Lung (tissue), 12 donors: ENCODE results near the gene NAPB. TPM values are rescaled to one million over a fixed set of nuclear protein-coding genes. Genes with fewer than 3 reads are reported as not detected.

ENCODE experiments used
- ATAC-seq: fragments of 200-7000 bp; cut with Tn5 transposase; one replicate; pipeline ENCODE4 v1.9.1; 2020; ENCODE audit warnings: moderate number of reproducible peaks; ENCODE audit not compliant: insufficient read depth, low FRiP score
- DNase-seq, 3 donors: peaks; one replicate each; pipeline ENCODE4 v3.0.0-alpha.2; 2013 to 2017
- H3K27ac ChIP-seq, 2 donors: one replicate each; pipeline ENCODE4 v1.5.1; 2013; ENCODE audit warnings: mild to moderate bottlenecking in 2 of 2, moderate library complexity in 2 of 2, control low read depth in 1 of 2, inconsistent platforms in 1 of 2, low read depth in 1 of 2, low read length in 1 of 2
- H3K27me3 ChIP-seq, 3 donors: one replicate each; pipeline ENCODE4 v1.5.1; 2013; ENCODE audit warnings: low read length in 2 of 3; ENCODE audit not compliant: control insufficient read depth in 3 of 3, insufficient read depth in 3 of 3
- H3K36me3 ChIP-seq, 4 donors: one replicate each; pipeline ENCODE4 v1.5.1; 2013; ENCODE audit warnings: low read length in 4 of 4, mild to moderate bottlenecking in 1 of 4, moderate library complexity in 1 of 4; ENCODE audit not compliant: control insufficient read depth in 4 of 4, insufficient read depth in 4 of 4
- H3K4me1 ChIP-seq, 5 donors: one replicate each; pipeline ENCODE4 v1.5.1; 2013; ENCODE audit warnings: low read length in 5 of 5, mild to moderate bottlenecking in 2 of 5, moderate library complexity in 1 of 5; ENCODE audit not compliant: control insufficient read depth in 5 of 5, insufficient read depth in 5 of 5
- H3K4me3 ChIP-seq: one replicate; pipeline ENCODE4 v1.5.1; 2013; ENCODE audit warnings: mild to moderate bottlenecking, control low read depth, moderate library complexity
- H3K9ac ChIP-seq, 2 donors: one replicate each; pipeline ENCODE4 v1.5.1; 2013; ENCODE audit warnings: low read length in 2 of 2, control low read depth in 1 of 2; ENCODE audit not compliant: insufficient read depth in 1 of 2
- H3K9me3 ChIP-seq, 4 donors: one replicate each; pipeline ENCODE4 v1.5.1; 2013; ENCODE audit warnings: low read length in 3 of 4, mild to moderate bottlenecking in 1 of 4, moderate library complexity in 1 of 4; ENCODE audit not compliant: control insufficient read depth in 4 of 4, insufficient read depth in 3 of 4
- CTCF ChIP-seq: IDR thresholded peaks from 2 replicates; pipeline ENCODE4 v1.5.1; 2012; ENCODE audit warnings: mild to moderate bottlenecking; ENCODE audit errors: control extremely low read depth, extremely low read depth
- WGBS, 2 donors: extraction: QIAGEN DNeasy Blood & Tissue Kit; methylation state at CpG; one replicate each; pipeline ENCODE4 v1.1.7; 2013; 5-methylcytosine and 5-hydroxymethylcytosine counted together
- polyA plus RNA-seq, 2 donors: library from polyadenylated mRNA; stranded (reverse); fragments of 200-250 nt; gene quantifications; one replicate each; pipeline ENCODE4 v1.2.1, GENCODE V29; 2013
- total RNA-seq, 2 donors: library from RNA; depleted of rRNA in 1 of 2; stranded (reverse); fragments of >200 nt in 1 of 2; gene quantifications; one replicate each; pipeline ENCODE4 v1.2.1, GENCODE V29; 2014 to 2021
- donor health status: control.
- donor health status: control.
- donor health status: Bipolar disorder and iron deficiency.
- donor health status: healthy.
- donor health status: DM: yes; HTN: yes; CAD: no.

Gene NAPB
- total and polyA plus RNA-seq, 4 donors: 4.4 to 45.7 (median 6.9) TPM

- Histone ChIP-seq H3K27me3 (no peaks in the 10 kb centered on the region), H3K9me3 (no peaks in the 10 kb centered on the region), H3K4me3 (no peak overlapping the region), H3K27ac (peak overlapping the region in 1 of 2 donors; percentile 16), H3K36me3 (no peaks in the 10 kb centered on the region), H3K9ac (peak overlapping the region in 1 of 2 donors; percentile 20), H3K4me1 (peaks cover 0 to 22% (median 5%) of the 10 kb centered on the region in 5 donors)
- no peak for ATAC-seq
- TF ChIP-seq CTCF: no peak
- WGBS, 2 donors: 85 to 91% methylated on average over 3 of the region's 3 CpGs
- no peak for DNase-seq
Measured at GRCh38 chr20:23410916-23411695, 10.2 kb downstream of the NAPB start.

DNA sequence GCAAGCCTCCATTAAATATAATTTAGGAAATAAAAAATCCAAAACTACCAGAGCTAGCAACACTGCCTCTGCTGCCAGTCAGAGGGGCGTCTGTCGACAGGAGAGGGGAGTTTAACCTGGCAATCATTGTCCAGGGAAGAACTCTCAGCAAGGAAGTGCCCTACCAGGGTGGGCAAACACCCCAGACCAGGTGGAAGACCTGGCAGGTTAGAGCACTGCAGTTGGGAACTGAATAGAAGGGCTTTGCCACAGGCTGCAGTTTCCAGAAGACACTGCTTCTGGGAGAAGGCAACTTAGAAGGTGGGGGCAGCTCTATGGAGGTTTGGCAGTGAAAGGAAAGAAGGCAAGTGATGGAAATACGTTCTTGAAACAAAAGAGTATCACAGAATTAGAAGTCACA lies 11.5 kb downstream of the NAPB start:
- ATAC-seq: no peak
- no peak for DNase-seq
- H3K9me3 ChIP-seq: no peaks in the 10 kb centered on the region
- TF ChIP-seq CTCF: no peak
- peaks cover 0 to 22% (median 5%) of the 10 kb centered on the region in 5 donors for H3K4me1 ChIP-seq
- H3K9ac ChIP-seq: no peak overlapping the region
- H3K27me3 ChIP-seq: no peaks in the 10 kb centered on the region
- H3K27ac ChIP-seq: no peak overlapping the region
- WGBS, 2 donors: 88 to 94% methylated on average over 3 of the region's 3 CpGs
- H3K4me3 ChIP-seq: no peak overlapping the region
- H3K36me3 ChIP-seq: no peaks in the 10 kb centered on the region

DNA sequence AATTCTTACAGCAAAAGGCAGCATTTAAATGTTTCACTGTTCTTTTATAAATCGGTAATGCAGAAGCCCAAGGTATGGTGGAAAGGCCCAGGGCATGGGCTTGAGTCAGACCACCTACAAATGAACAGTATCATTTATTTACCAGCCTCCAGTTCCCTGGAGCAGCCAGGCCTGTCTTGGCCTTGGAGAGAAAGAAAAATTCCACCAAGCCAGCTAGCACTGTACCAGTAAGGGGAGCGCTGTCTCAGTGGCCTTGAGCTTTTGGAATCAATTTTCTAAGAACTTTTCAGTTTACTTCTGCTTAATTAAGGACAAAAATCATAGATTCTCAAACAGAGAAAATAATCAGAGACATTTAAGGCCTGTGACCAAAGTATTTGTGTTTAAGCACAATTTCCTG lies 12.3 kb downstream of the NAPB start:
- H3K9ac ChIP-seq: no peak overlapping the region
- H3K36me3 ChIP-seq: peaks cover 0 to 2% (median 0%) of the 10 kb centered on the region in 4 donors
- no peaks in the 10 kb centered on the region for H3K9me3 ChIP-seq
- no peak overlapping the region for H3K4me3 ChIP-seq
- H3K27ac ChIP-seq: no peak overlapping the region
- H3K27me3 ChIP-seq: no peaks in the 10 kb centered on the region
- whole genome bisulfite sequencing, 2 donors: 96 to 100% methylated on average over 2 of the region's 2 CpGs
- no peak for DNase-seq
- H3K4me1 ChIP-seq: peaks cover 0 to 26% (median 8%) of the 10 kb centered on the region in 5 donors
- ATAC-seq: no peak
- no peak for TF ChIP-seq CTCF
